PC-3 (cell line): ENCODE measurements around the gene RBM14. TPM values are rescaled to one million over a fixed set of nuclear protein-coding genes. Genes with fewer than 3 reads are reported as not detected.

Experiments used
- ATAC-seq: fragments of 200-7000 bp; cut with Tn5 transposase; 2 replicates; pipeline ENCODE4 v1.9.1; 2020; ENCODE audit warnings: mild to moderate bottlenecking, moderate library complexity
- BruUV-seq: library from RNA; stranded (reverse); fragments of 400-500 nt; replicated peaks from 2 replicates; lab custom pipeline; 2021; lab: Mats Ljungman, UMichigan
- CTCF ChIA-PET: fragments of 300-600 bp; sonication (Branson Sonifier 250); formaldehyde crosslinking; loops from one replicate; lab custom pipeline; 2022; ENCODE audit warnings: antibody characterized with exemption; lab: Charles Lee
- POLR2A ChIA-PET: fragments of 300-600 bp; sonication (Branson Sonifier 250); formaldehyde crosslinking; loops from one replicate; lab custom pipeline; 2022; ENCODE audit warnings: antibody characterized with exemption; ENCODE audit not compliant: unreplicated experiment; lab: Charles Lee
- DNase-seq: peaks from one replicate; pipeline ENCODE4 v3.0.0-alpha.2; 2015
- H2AFZ ChIP-seq: fragments of 300-600 bp; sonication (generic); 2 replicates; pipeline ENCODE4 v1.6.0; 2016; ENCODE audit warnings: antibody characterized with exemption, low read length
- H3F3A ChIP-seq: fragments of 300-600 bp; sonication (generic); one replicate; pipeline ENCODE4 v1.6.0; 2017; ENCODE audit warnings: antibody characterized with exemption, low read length, control low read depth, mild to moderate bottlenecking; ENCODE audit not compliant: unreplicated experiment
- H3K27ac ChIP-seq: fragments of 300-600 bp; sonication (generic); 2 replicates; pipeline ENCODE4 v1.5.1; 2016; ENCODE audit warnings: mild to moderate bottlenecking, low read length
- H3K27me3 ChIP-seq: fragments of 300-600 bp; sonication (generic); 2 replicates; pipeline ENCODE4 v1.6.1; 2016; ENCODE audit warnings: low read length, mixed read lengths
- H3K36me3 ChIP-seq: fragments of 300-600 bp; sonication (generic); 2 replicates; pipeline ENCODE4 v1.6.1; 2016; ENCODE audit warnings: low read depth, mixed run types, low read length, mixed read lengths
- H3K4me1 ChIP-seq: fragments of 300-600 bp; sonication (generic); 2 replicates; pipeline ENCODE4 v1.5.1; 2016; ENCODE audit warnings: low read length; ENCODE audit not compliant: insufficient read depth
- H3K4me2 ChIP-seq: fragments of 300-600 bp; sonication (generic); 2 replicates; pipeline ENCODE4 v1.6.0; 2016; ENCODE audit warnings: low read length
- H3K4me3 ChIP-seq: fragments of 300-600 bp; sonication (generic); 2 replicates; pipeline ENCODE4 v1.5.1; 2016; ENCODE audit warnings: mild to moderate bottlenecking, low read length, mixed read lengths
- H3K79me2 ChIP-seq: fragments of 300-600 bp; sonication (generic); 2 replicates; pipeline ENCODE4 v1.6.1; 2017; ENCODE audit warnings: low read length, mixed read lengths
- H3K9ac ChIP-seq: fragments of 300-600 bp; sonication (generic); 2 replicates; pipeline ENCODE4 v1.6.0; 2016; ENCODE audit warnings: mild to moderate bottlenecking, low read length
- H3K9me2 ChIP-seq: fragments of 300-600 bp; sonication (generic); replicated peaks from 2 replicates; pipeline ENCODE4 v1.6.1; 2016; ENCODE audit warnings: mixed run types, low read length, mixed read lengths
- H3K9me3 ChIP-seq: fragments of 300-600 bp; sonication (generic); 2 replicates; pipeline ENCODE4 v1.6.1; 2016; ENCODE audit warnings: low read length, mixed read lengths
- H4K20me1 ChIP-seq: fragments of 300-600 bp; sonication (generic); 2 replicates; pipeline ENCODE4 v1.6.1; 2016; ENCODE audit warnings: low read length, mixed read lengths
- CTCF ChIP-seq: fragments of 300-600 bp; sonication (generic); conservative IDR thresholded peaks from 2 replicates; pipeline ENCODE4 v1.5.1; 2017; ENCODE audit warnings: antibody characterized with exemption, low read depth, mild to moderate bottlenecking, low read length
- EZH2 ChIP-seq: fragments of 300-600 bp; sonication (generic); IDR thresholded peaks from one replicate; pipeline ENCODE4 v1.6.1; 2017; ENCODE audit warnings: antibody characterized with exemption, mild to moderate bottlenecking, low read length; ENCODE audit not compliant: unreplicated experiment
- EZH2phosphoT487 ChIP-seq: fragments of 300-600 bp; sonication (generic); IDR thresholded peaks from 2 replicates; pipeline ENCODE4 v1.6.1; 2018; ENCODE audit warnings: mild to moderate bottlenecking, antibody characterized with exemption, low read length, borderline replicate concordance
- intact Hi-C: fragments of 100-400 bp; cut with micrococcal nuclease; formaldehyde crosslinking; loops from 2 replicates; pipeline ENCODE4 v1.9.0; 2023
- total RNA-seq: library from RNA; depleted of rRNA; stranded (reverse); fragments of >200 nt; gene quantifications from 2 replicates; pipeline ENCODE4 v1.2.3, GENCODE V29; 2014

Gene RBM14
- total RNA-seq, 1 experiment from 2014 or later = 79.3 TPM

- Histone ChIP-seq H3F3A (peaks cover 9% of the 10 kb centered on the region), H2AFZ (no peak overlapping the region), H3K9ac (no peak overlapping the region), H3K4me1 (no peaks in the 10 kb centered on the region), H3K4me2 (no peak overlapping the region), H3K27ac (no peak overlapping the region), H3K4me3 (no peak overlapping the region), H4K20me1 (peaks cover 97% of the 10 kb centered on the region), H3K36me3 (peaks cover 91% of the 10 kb centered on the region), H3K9me3 (no peaks in the 10 kb centered on the region), H3K27me3 (no peaks in the 10 kb centered on the region), H3K79me2 (peaks cover 100% of the 10 kb centered on the region), H3K9me2 (no peaks in the 10 kb centered on the region)
- TF ChIP-seq EZH2phosphoT487 = no peak
- no peak for TF ChIP-seq CTCF
- TF ChIP-seq EZH2 = no peak
- intact Hi-C loops = no loop called here
- BruUV-seq = no TSS peak
- ChIA-PET POLR2A (no interaction called here), CTCF (no interaction called here)
- ATAC-seq = no peak
- DNase-seq = no peak
Measured at GRCh38 chr11:66625752-66626149, 9.3 kb downstream of the RBM14 start.

GRCh38 chr11:66626382-66626781, 10.0 kb downstream of the RBM14 start:
- no peak overlapping the region for H3K9ac ChIP-seq
- H2AFZ ChIP-seq = no peak overlapping the region
- H3K4me1 ChIP-seq = no peaks in the 10 kb centered on the region
- DNase-seq = no peak
- no peaks in the 10 kb centered on the region for H3K27me3 ChIP-seq
- no peak for ATAC-seq
- H3K4me2 ChIP-seq = no peak overlapping the region
- H3F3A ChIP-seq = peaks cover 9% of the 10 kb centered on the region
- TF ChIP-seq CTCF = no peak
- no peak for TF ChIP-seq EZH2
- TF ChIP-seq EZH2phosphoT487 = no peak
- H3K27ac ChIP-seq = no peak overlapping the region
- H3K79me2 ChIP-seq = peaks cover 100% of the 10 kb centered on the region
- H3K36me3 ChIP-seq = peaks cover 88% of the 10 kb centered on the region
- no peaks in the 10 kb centered on the region for H3K9me3 ChIP-seq
- CTCF ChIA-PET = no interaction called here
- no TSS peak for BruUV-seq
- no peaks in the 10 kb centered on the region for H3K9me2 ChIP-seq
- H4K20me1 ChIP-seq = peaks cover 91% of the 10 kb centered on the region
- no peak overlapping the region for H3K4me3 ChIP-seq
- intact Hi-C loops = no loop called here
- POLR2A ChIA-PET = no interaction called here

- no peaks in the 10 kb centered on the region for H3K9me2 ChIP-seq
- BruUV-seq = no TSS peak
- H2AFZ ChIP-seq = no peak overlapping the region
- no peak for ATAC-seq
- CTCF ChIA-PET = no interaction called here
- no peak overlapping the region for H3K4me3 ChIP-seq
- no peak overlapping the region for H3K27ac ChIP-seq
- no peak overlapping the region for H3K9ac ChIP-seq
- intact Hi-C loops = no loop called here
- no peaks in the 10 kb centered on the region for H3K4me1 ChIP-seq
- H3K27me3 ChIP-seq = no peaks in the 10 kb centered on the region
- peaks cover 91% of the 10 kb centered on the region for H4K20me1 ChIP-seq
- no peak overlapping the region for H3K4me2 ChIP-seq
- POLR2A ChIA-PET = interaction anchor here (0.5 kb wide), 1 partner anchor 27 kb away, joined by 12 read pairs; no protein-coding TSS in a partner anchor
- TF ChIP-seq EZH2phosphoT487 (no peak), EZH2 (no peak), CTCF (no peak)
- peaks cover 9% of the 10 kb centered on the region for H3F3A ChIP-seq
- DNase-seq = no peak
- H3K36me3 ChIP-seq = peaks cover 85% of the 10 kb centered on the region
- no peaks in the 10 kb centered on the region for H3K9me3 ChIP-seq
- H3K79me2 ChIP-seq = peaks cover 100% of the 10 kb centered on the region
Measured at GRCh38 chr11:66626926-66627325, 10.5 kb downstream of the RBM14 start.
